SK-N-MC (cell line): Measurements from ENCODE around the gene NR4A3.
A peak's percentile ranks its signal among the peaks of the same experiment; 100 is the strongest.

ENCODE experiments used
- DNase-seq: peaks from one replicate; pipeline ENCODE4 v3.0.0-alpha.2; 2011; ENCODE audit warnings: low read depth, low spot score
- H3K27ac ChIP-seq: fragments of 200-600 bp; sonication (generic); 2 replicates; pipeline ENCODE4 v1.5.1; 2016; ENCODE audit warnings: mixed run types
- H3K36me3 ChIP-seq: fragments of 200-600 bp; sonication (generic); 2 replicates; pipeline ENCODE4 v1.6.1; 2017; ENCODE audit warnings: antibody characterized with exemption, low read length, mixed read lengths; ENCODE audit not compliant: insufficient read depth
- H3K4me3 ChIP-seq: fragments of 200-600 bp; sonication (generic); 2 replicates; pipeline ENCODE4 v1.5.1; 2016
- H3K9ac ChIP-seq: fragments of 200-600 bp; sonication (generic); 2 replicates; pipeline ENCODE4 v1.8.0; 2017; ENCODE audit warnings: mixed run types, mixed read lengths; ENCODE audit not compliant: insufficient read length
- H3K9me3 ChIP-seq: fragments of 200-600 bp; sonication (generic); 2 replicates; pipeline ENCODE4 v1.6.1; 2017; ENCODE audit warnings: low read depth, mild to moderate bottlenecking, antibody characterized with exemption, low read length, moderate library complexity, mixed read lengths
- EZH2 ChIP-seq: fragments of 200-600 bp; sonication (generic); IDR thresholded peaks from one replicate; pipeline ENCODE4 v1.6.1; 2017; ENCODE audit warnings: antibody characterized with exemption
- FOXP2 ChIP-seq: optimal IDR thresholded peaks from 2 replicates; pipeline ENCODE3; 2011; ENCODE audit warnings: mild to moderate bottlenecking, moderate library complexity; ENCODE audit not compliant: insufficient read depth; ENCODE audit errors: extremely low read length, control extremely low read depth
- POLR2AphosphoS5 ChIP-seq: IDR thresholded peaks from 2 replicates; pipeline ENCODE4 v1.6.1; 2012; ENCODE audit warnings: mild to moderate bottlenecking, low read depth, low read length, borderline replicate concordance

The NR4A3 gene

GRCh38 chr9:99809586-99810319 is 11.9 kb upstream of the NR4A3 start:
- TF ChIP-seq FOXP2, result no peak
- no peak for TF ChIP-seq POLR2AphosphoS5
- TF ChIP-seq EZH2, result no peak

DNA sequence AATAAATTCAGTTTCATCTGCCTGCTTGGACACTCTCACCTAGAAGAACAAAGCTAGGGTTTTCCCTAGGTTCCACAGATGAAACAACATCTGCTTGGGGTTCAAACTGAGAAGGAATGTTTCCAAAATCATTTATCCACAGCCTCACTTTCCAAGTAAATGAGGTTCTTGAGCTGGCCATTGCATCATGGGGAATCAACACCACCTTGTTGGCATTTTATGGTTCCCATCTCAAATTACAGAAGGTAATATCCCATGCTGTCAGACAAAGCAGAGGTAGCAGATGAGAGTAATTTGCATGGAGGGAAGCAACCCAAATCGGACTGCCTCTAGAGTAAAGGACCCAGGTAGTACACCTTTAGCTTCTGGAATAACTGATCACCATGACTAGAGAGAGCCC is 10.5 kb upstream of the NR4A3 start:
- no peak overlapping the region for H3K4me3 ChIP-seq
- TF ChIP-seq FOXP2 (no peak), EZH2 (no peak), POLR2AphosphoS5 (no peak)
- DNase-seq, result no peak

More at GRCh38 chr9:99809586-99810319, 11.9 kb upstream of the NR4A3 start:
- Histone ChIP-seq H3K9me3 (no peaks in the 10 kb centered on the region), H3K4me3 (no peak overlapping the region), H3K9ac (no peak overlapping the region), H3K27ac (peak overlapping the region; percentile 42), H3K36me3 (0 out of 2 replicates have a peak, but pooled peaks cover 3% of the 10 kb centered on the region)
- DNase-seq, result no peak

DNA sequence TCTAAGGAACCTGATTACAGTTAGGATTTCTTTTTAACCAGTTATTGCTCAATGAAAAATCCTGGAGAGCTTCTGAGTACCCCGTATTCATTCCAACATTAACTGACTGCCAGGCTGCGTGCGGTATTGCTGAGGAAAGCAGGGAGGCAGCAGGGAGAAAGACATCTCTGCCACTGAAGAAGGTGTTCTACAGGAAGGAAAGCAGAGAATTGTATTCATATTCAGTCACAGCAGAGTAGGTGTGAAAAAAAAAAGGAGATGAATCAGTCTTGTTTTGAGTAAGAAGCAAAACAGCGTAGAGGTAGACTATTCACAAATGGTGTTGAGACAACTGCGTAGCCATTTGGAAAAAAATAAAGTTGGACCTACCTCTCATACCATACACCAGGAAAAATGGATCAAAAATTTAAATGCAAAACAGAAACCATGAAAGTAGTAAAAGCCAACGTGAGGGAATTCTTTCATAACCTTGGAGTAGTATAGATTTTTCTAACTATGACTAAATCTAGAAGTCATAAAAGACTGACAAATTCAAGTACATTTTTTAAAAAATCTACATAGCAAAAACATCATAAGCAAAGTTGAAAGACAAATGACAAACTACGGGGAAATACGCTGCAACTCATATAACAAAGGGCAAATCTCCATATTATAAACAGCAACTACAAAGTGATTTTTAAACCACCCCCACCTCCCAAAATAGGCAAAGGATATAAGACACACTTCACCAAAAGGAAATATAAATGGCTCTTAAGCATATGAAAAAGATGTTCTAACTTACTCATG is 9.9 kb upstream of the NR4A3 start:
- TF ChIP-seq POLR2AphosphoS5, result no peak
- TF ChIP-seq FOXP2, result no peak

More for the DNA sequence above, 10.5 kb upstream of the NR4A3 start:
- H3K27ac ChIP-seq, result no peak overlapping the region
- no peak overlapping the region for H3K9ac ChIP-seq
- H3K36me3 ChIP-seq, result 0 out of 2 replicates have a peak, but pooled peaks cover 3% of the 10 kb centered on the region
- H3K9me3 ChIP-seq, result no peaks in the 10 kb centered on the region

GRCh38 chr9:99813739-99814138 is 7.9 kb upstream of the NR4A3 start:
- H3K9me3 ChIP-seq, result no peaks in the 10 kb centered on the region
- TF ChIP-seq FOXP2 (no peak), EZH2 (no peak), POLR2AphosphoS5 (no peak)
- DNase-seq, result no peak
- H3K36me3 ChIP-seq, result 0 out of 2 replicates have a peak, but pooled peaks cover 3% of the 10 kb centered on the region
- H3K4me3 ChIP-seq, result peak overlapping the region; percentile 40
- H3K27ac ChIP-seq, result peak overlapping the region; percentile 69
- H3K9ac ChIP-seq, result no peak overlapping the region

More for the DNA sequence above, 9.9 kb upstream of the NR4A3 start:
- Histone ChIP-seq H3K27ac (0 out of 2 replicates have a peak overlapping the region, but pooled peaks have one; percentile 7), H3K9me3 (no peaks in the 10 kb centered on the region), H3K4me3 (no peak overlapping the region), H3K9ac (peak overlapping the region; percentile 2), H3K36me3 (0 out of 2 replicates have a peak, but pooled peaks cover 3% of the 10 kb centered on the region)
- no peak for DNase-seq

DNA sequence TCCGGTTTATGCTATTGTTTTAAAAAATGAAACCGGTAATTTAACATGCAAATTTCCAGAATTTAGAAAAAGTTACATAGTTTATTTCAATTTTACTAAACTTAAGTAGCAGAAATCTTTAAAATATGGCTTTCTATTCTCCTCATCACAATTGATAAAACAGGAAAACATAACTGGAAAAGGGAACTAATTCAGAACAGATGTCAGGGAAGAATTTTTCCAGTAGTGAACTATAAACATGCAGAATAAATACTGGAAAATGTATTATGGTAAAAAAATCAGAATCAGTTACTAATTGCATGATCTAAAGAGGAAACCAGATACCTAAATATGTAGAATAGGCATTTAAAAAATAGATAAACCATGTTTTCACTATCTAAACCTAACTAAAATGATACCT is 7.3 kb upstream of the NR4A3 start:
- Histone ChIP-seq H3K4me3 (peak overlapping the region; percentile 40), H3K36me3 (0 out of 2 replicates have a peak, but pooled peaks cover 3% of the 10 kb centered on the region), H3K9ac (no peak overlapping the region), H3K9me3 (no peaks in the 10 kb centered on the region), H3K27ac (peak overlapping the region; percentile 69)
- TF ChIP-seq FOXP2 (no peak), EZH2 (no peak), POLR2AphosphoS5 (no peak)
- no peak for DNase-seq

DNA sequence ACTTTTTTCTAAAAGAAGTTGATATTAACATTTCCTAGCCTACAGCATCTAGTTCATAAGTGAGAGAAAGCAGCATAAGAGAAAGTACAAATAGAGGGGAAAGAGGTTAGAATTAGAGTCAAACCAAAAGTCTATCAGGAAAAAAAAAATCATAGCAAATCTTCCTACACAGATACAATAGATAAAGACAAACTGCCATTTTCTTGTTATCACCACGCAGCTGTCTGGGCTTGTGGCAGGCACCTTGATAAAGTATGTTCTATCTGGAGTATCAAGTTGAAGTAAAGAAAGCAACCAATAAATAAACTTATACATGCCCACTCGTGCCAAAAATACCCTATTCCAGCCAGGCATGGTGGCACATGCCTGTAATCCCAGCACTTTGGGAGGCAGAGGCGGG is 5.3 kb upstream of the NR4A3 start:
- DNase-seq, result no peak
- no peak overlapping the region for H3K4me3 ChIP-seq
- no peaks in the 10 kb centered on the region for H3K36me3 ChIP-seq
- no peak for TF ChIP-seq EZH2
- no peak for TF ChIP-seq POLR2AphosphoS5
- TF ChIP-seq FOXP2, result no peak
- H3K9me3 ChIP-seq, result no peaks in the 10 kb centered on the region
- H3K9ac ChIP-seq, result peak overlapping the region; percentile 9
- H3K27ac ChIP-seq, result peak overlapping the region; percentile 69; the same call in 1 of the 2 replicates

DNA sequence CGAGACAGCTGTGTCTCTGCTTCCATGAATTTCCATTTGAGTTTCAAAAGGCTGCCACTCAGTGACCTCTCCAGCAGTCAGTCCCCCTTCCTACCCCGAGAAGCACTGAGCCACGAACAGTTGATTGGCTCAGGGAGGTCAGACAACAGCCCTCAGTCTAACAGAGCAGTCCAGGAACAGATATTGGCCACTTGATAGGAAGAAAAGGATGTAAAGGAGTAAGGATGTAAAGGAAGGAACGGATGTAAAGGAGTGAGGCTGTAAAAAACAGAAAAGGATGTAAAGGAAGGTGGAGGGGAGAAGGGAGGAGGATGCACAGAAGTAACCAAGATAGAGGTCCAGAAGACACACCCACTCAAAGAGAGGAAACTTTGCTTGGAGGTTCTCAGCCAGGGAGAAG is 3.2 kb upstream of the NR4A3 start:
- Histone ChIP-seq H3K27ac (no peak overlapping the region), H3K9ac (peak overlapping the region; percentile 55), H3K36me3 (no peaks in the 10 kb centered on the region), H3K4me3 (peak overlapping the region; percentile 88), H3K9me3 (no peaks in the 10 kb centered on the region)
- no peak for TF ChIP-seq FOXP2
- TF ChIP-seq EZH2, result no peak
- TF ChIP-seq POLR2AphosphoS5, result no peak
- no peak for DNase-seq

- Histone ChIP-seq H3K4me3 (peak overlapping the region; percentile 88), H3K36me3 (no peaks in the 10 kb centered on the region), H3K27ac (peak overlapping the region; percentile 90), H3K9ac (peak overlapping the region; percentile 89), H3K9me3 (no peaks in the 10 kb centered on the region)
- DNase-seq, result no peak
- no peak for TF ChIP-seq FOXP2
- no peak for TF ChIP-seq EZH2
- TF ChIP-seq POLR2AphosphoS5, result no peak; the same call in 1 of the 2 replicates
Measured at GRCh38 chr9:99819123-99819855, 2.4 kb upstream of the NR4A3 start.
